Parathyroid adenoma (tissue), 2 donors: ENCODE results near the gene DNAJB5.
"Not testable (repeated sequence)": the region's sequence is repeated elsewhere in the genome, so short reads cannot be mapped to it uniquely, and the experiment has no call there.

Source experiments
- H2AFZ ChIP-seq: fragments of 300-600 bp; sonication (generic); one replicate; pipeline ENCODE4 v1.7.0; 2017; ENCODE audit warnings: antibody characterized with exemption, mild to moderate bottlenecking
- H3K27ac ChIP-seq: fragments of 300-600 bp; sonication (generic); one replicate; pipeline ENCODE4 v1.7.0; 2017
- H3K27me3 ChIP-seq: fragments of 300-600 bp; sonication (generic); one replicate; pipeline ENCODE4 v1.7.0; 2017; ENCODE audit warnings: low read length; ENCODE audit not compliant: control insufficient read depth, insufficient read depth
- H3K36me3 ChIP-seq: fragments of 300-600 bp; sonication (generic); one replicate; pipeline ENCODE4 v1.7.0; 2017; ENCODE audit warnings: low read length; ENCODE audit not compliant: control insufficient read depth, insufficient read depth
- H3K4me1 ChIP-seq: fragments of 300-600 bp; sonication (generic); one replicate; pipeline ENCODE4 v1.7.0; 2017; ENCODE audit warnings: control low read depth
- H3K4me2 ChIP-seq: fragments of 300-600 bp; sonication (generic); one replicate; pipeline ENCODE4 v1.7.0; 2017; ENCODE audit warnings: low read length
- H3K4me3 ChIP-seq: fragments of 300-600 bp; sonication (generic); one replicate; pipeline ENCODE4 v1.7.0; 2017; ENCODE audit warnings: low read depth, low read length
- H3K79me2 ChIP-seq: fragments of 300-600 bp; sonication (generic); one replicate; pipeline ENCODE4 v1.7.0; 2017; ENCODE audit warnings: control low read depth
- H3K9ac ChIP-seq: fragments of 300-600 bp; sonication (generic); one replicate; pipeline ENCODE4 v1.7.0; 2017; ENCODE audit warnings: mild to moderate bottlenecking
- H3K9me3 ChIP-seq: fragments of 300-600 bp; sonication (generic); one replicate; pipeline ENCODE4 v1.7.0; 2017; ENCODE audit warnings: low read length; ENCODE audit not compliant: control insufficient read depth
- CTCF ChIP-seq: fragments of 300-600 bp; sonication (generic); IDR thresholded peaks from one replicate; pipeline ENCODE4 v1.7.0; 2017; ENCODE audit warnings: antibody characterized with exemption, mild to moderate bottlenecking
- donor health status: primary hyperparathyroidism.

DNAJB5 gene

GRCh38 chr9:34989003-34989945 is at the start of gene DNAJB5:
Gene DNAJB5, plus strand, starts transcription at chr9:34989745. Its CDS starts 886 bp downstream, at chr9:34990631.
- H3K27me3 ChIP-seq, result no peaks in the 10 kb centered on the region
- H3K9ac ChIP-seq, result no peak within 1 kb of the TSS
- H3K36me3 ChIP-seq, result no peaks in the 10 kb centered on the region
- peak within 1 kb of the TSS; percentile 80 for H3K4me3 ChIP-seq
- H3K4me1 ChIP-seq, result no peaks in the 10 kb centered on the region
- H3K9me3 ChIP-seq, result no peaks in the 10 kb centered on the region
- peak within 1 kb of the TSS; percentile 86 for H3K4me2 ChIP-seq
- H2AFZ ChIP-seq, result peak within 1 kb of the TSS; percentile 88
- H3K27ac ChIP-seq, result peak within 1 kb of the TSS; percentile 75
- H3K79me2 ChIP-seq, result no peaks in the 10 kb centered on the region
- no peak for TF ChIP-seq CTCF

- H3K27me3 ChIP-seq, H3K9ac ChIP-seq, H3K9me3 ChIP-seq, H3K79me2 ChIP-seq, H3K4me2 ChIP-seq, H3K4me1 ChIP-seq, H3K36me3 ChIP-seq, H3K4me3 ChIP-seq: not testable (repeated sequence)
- Histone ChIP-seq H3K27ac (peak overlapping the region; percentile 65), H2AFZ (peak overlapping the region; percentile 53)
Measured at GRCh38 chr9:34939989-34940388, 49.6 kb upstream of the DNAJB5 start.

DNA sequence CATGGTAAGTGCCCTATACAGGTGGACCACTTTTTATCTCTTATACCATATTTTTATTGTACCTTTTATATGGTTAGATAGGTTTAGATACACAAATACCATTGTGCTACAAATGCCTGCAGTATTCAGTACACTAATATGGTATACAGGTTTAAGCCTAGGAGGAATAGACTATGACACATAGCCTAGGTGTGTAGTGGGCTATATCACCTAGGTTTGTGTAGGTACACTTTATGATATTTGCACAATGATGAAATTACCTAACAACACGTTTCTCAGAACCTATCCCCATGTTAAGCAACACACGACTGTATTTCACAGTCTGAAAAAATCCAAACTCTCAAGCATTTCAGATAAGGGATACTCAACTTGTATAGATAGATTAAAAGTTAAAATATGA is 41.1 kb upstream of the DNAJB5 start:
- H3K9me3 ChIP-seq, result no peaks in the 10 kb centered on the region
- H3K27me3 ChIP-seq, result no peaks in the 10 kb centered on the region
- H3K27ac ChIP-seq, result no peak overlapping the region
- TF ChIP-seq CTCF, result no peak
- H2AFZ ChIP-seq, result no peak overlapping the region
- H3K36me3 ChIP-seq, result no peaks in the 10 kb centered on the region
- H3K4me3 ChIP-seq, result no peak overlapping the region
- no peak overlapping the region for H3K9ac ChIP-seq
- H3K4me2 ChIP-seq, result no peak overlapping the region
- H3K79me2 ChIP-seq, result no peaks in the 10 kb centered on the region
- no peaks in the 10 kb centered on the region for H3K4me1 ChIP-seq

DNA sequence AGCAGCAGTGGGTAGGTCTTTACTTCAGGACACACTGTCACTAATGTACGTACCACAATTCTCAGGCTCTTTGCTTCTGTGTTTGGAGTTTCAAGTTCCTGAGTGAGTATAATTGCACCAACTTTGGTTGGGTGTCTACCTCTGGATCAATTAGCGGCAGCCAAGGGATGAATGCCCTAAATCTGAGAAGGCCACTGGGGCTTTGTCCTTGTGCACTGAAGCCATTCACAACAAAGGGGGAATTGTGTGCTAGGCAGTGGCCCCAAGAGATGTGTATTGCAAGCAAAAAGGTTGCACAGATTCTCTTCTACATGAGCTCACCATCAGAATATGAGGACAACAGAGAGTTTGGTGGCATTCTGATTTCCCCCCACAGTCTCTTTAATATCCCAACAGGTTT is 35.3 kb upstream of the DNAJB5 start:
- no peaks in the 10 kb centered on the region for H3K79me2 ChIP-seq
- no peaks in the 10 kb centered on the region for H3K36me3 ChIP-seq
- TF ChIP-seq CTCF, result no peak
- no peak overlapping the region for H3K9ac ChIP-seq
- no peak overlapping the region for H3K4me2 ChIP-seq
- no peak overlapping the region for H3K4me3 ChIP-seq
- no peak overlapping the region for H3K27ac ChIP-seq
- no peak overlapping the region for H2AFZ ChIP-seq
- H3K27me3 ChIP-seq, result no peaks in the 10 kb centered on the region
- no peaks in the 10 kb centered on the region for H3K4me1 ChIP-seq
- H3K9me3 ChIP-seq, result no peaks in the 10 kb centered on the region

- H3K9ac ChIP-seq, H3K4me3 ChIP-seq, H2AFZ ChIP-seq, H3K4me1 ChIP-seq, H3K27me3 ChIP-seq, H3K4me2 ChIP-seq, H3K27ac ChIP-seq, H3K36me3 ChIP-seq, H3K9me3 ChIP-seq, H3K79me2 ChIP-seq: not testable (repeated sequence)
Measured at GRCh38 chr9:34956066-34956465, 33.5 kb upstream of the DNAJB5 start.
